DND-41 (cell line): Measurements from ENCODE around the gene SOX5.

Experiments used
- CTCF ChIP-seq: IDR thresholded peaks from 2 replicates; pipeline ENCODE4 v1.5.1; 2012; ENCODE audit warnings: borderline replicate concordance, low read length, moderate library complexity, mild to moderate bottlenecking; ENCODE audit not compliant: poor library complexity, severe bottlenecking; ENCODE audit errors: extremely low read depth
- EZH2 ChIP-seq: IDR thresholded peaks from 3 replicates; pipeline ENCODE4 v1.6.1; 2012; ENCODE audit warnings: borderline replicate concordance, low read depth, mild to moderate bottlenecking, moderate library complexity, low read length, inconsistent platforms; ENCODE audit not compliant: severe bottlenecking

- TF ChIP-seq CTCF, result no peak
- TF ChIP-seq EZH2, result no peak
Observed at GRCh38 chr12:23950210-23950774, 822 bp upstream of the SOX5 start.
